Activated naive CD8-positive, alpha-beta T cell treated with anti-CD3 and anti-CD28 coated beads for 36 hours (primary cell): Measurements from ENCODE around the gene FUS. TPM values are rescaled to one million over a fixed set of nuclear protein-coding genes. Genes with fewer than 3 reads are reported as not detected.

Experiments used
- DNase-seq: peaks from one replicate; pipeline ENCODE4 v3.0.0; 2021
- H3K27ac Mint-ChIP-seq: one replicate; pipeline ENCODE4 v1.8.0; 2022; ENCODE audit warnings: mild to moderate bottlenecking, moderate library complexity, mixed read lengths
- H3K27me3 Mint-ChIP-seq: one replicate; pipeline ENCODE4 v1.8.0; 2022; ENCODE audit warnings: mild to moderate bottlenecking, mixed read lengths
- H3K36me3 Mint-ChIP-seq: one replicate; pipeline ENCODE4 v1.8.0; 2021; ENCODE audit warnings: mild to moderate bottlenecking, mixed read lengths
- H3K4me1 Mint-ChIP-seq: one replicate; pipeline ENCODE4 v1.8.0; 2021; ENCODE audit warnings: mixed read lengths
- H3K4me3 Mint-ChIP-seq: one replicate; pipeline ENCODE4 v1.8.0; 2022; ENCODE audit warnings: mild to moderate bottlenecking, moderate library complexity, mixed read lengths
- H3K9me3 Mint-ChIP-seq: one replicate; pipeline ENCODE4 v1.8.0; 2022; ENCODE audit warnings: mixed read lengths
- total RNA-seq, 2 experiments: library from RNA; stranded (reverse); gene quantifications; one replicate each; pipeline ENCODE4 v1.2.3, GENCODE V29; 2021

FUS gene
- total RNA-seq, 2 experiments from 2014 or later: 817 to 858 TPM

GRCh38 chr16:31200821-31201568 is 21.1 kb downstream of the FUS start:
- Mint-ChIP-seq H3K4me3 (peak overlapping the region; percentile 78), H3K4me1 (peaks cover 42% of the 10 kb centered on the region), H3K9me3 (no peaks in the 10 kb centered on the region), H3K27me3 (no peaks in the 10 kb centered on the region), H3K36me3 (peaks cover 13% of the 10 kb centered on the region), H3K27ac (peak overlapping the region; percentile 62)
- DNase-seq: no peak

- Mint-ChIP-seq H3K27ac (peak overlapping the region; percentile 43), H3K36me3 (peaks cover 8% of the 10 kb centered on the region), H3K4me1 (peaks cover 40% of the 10 kb centered on the region), H3K27me3 (no peaks in the 10 kb centered on the region), H3K9me3 (no peaks in the 10 kb centered on the region), H3K4me3 (peak overlapping the region; percentile 78)
- DNase-seq: no peak
These were observed 21.9 kb downstream of the FUS start for GRCh38 chr16:31201582-31202413.

- Mint-ChIP-seq H3K36me3 (peaks cover 6% of the 10 kb centered on the region), H3K9me3 (no peaks in the 10 kb centered on the region), H3K4me3 (peak within 1 kb of the TSS; percentile 78), H3K27me3 (no peaks in the 10 kb centered on the region), H3K4me1 (peaks cover 39% of the 10 kb centered on the region), H3K27ac (peak within 1 kb of the TSS; percentile 43)
- peak; percentile 53 for DNase-seq
These were observed 22.8 kb downstream of the FUS start, which contains the start of gene PYCARD for GRCh38 chr16:31202414-31203375. Gene PYCARD, minus strand, starts transcription at chr16:31202760. Its CDS starts 70 bp downstream, at chr16:31202690.

GRCh38 chr16:31204871-31205666 is 25.1 kb downstream of the FUS start:
- no peaks in the 10 kb centered on the region for H3K9me3 Mint-ChIP-seq
- H3K27me3 Mint-ChIP-seq: no peaks in the 10 kb centered on the region
- no peak overlapping the region for H3K27ac Mint-ChIP-seq
- no peak overlapping the region for H3K4me3 Mint-ChIP-seq
- DNase-seq: no peak
- H3K36me3 Mint-ChIP-seq: no peaks in the 10 kb centered on the region
- peaks cover 19% of the 10 kb centered on the region for H3K4me1 Mint-ChIP-seq

- no peak for DNase-seq
- Mint-ChIP-seq H3K27ac (no peak overlapping the region), H3K4me3 (no peak overlapping the region), H3K36me3 (no peaks in the 10 kb centered on the region), H3K4me1 (peaks cover 10% of the 10 kb centered on the region), H3K27me3 (no peaks in the 10 kb centered on the region), H3K9me3 (no peaks in the 10 kb centered on the region)
These were observed 26.8 kb downstream of the FUS start for GRCh38 chr16:31206776-31207175.

- Mint-ChIP-seq H3K27me3 (peaks cover 54% of the 10 kb centered on the region), H3K27ac (no peak overlapping the region), H3K4me1 (peaks cover 17% of the 10 kb centered on the region), H3K4me3 (no peak overlapping the region), H3K9me3 (no peaks in the 10 kb centered on the region), H3K36me3 (no peaks in the 10 kb centered on the region)
- no peak for DNase-seq
These were observed 33.4 kb downstream of the FUS start for GRCh38 chr16:31213342-31213741.

GRCh38 chr16:31213877-31214707 is 34.2 kb downstream of the FUS start, which contains the start of gene TRIM72:
Gene TRIM72, plus strand, starts transcription at chr16:31214119. Its CDS starts 620 bp downstream, at chr16:31214739.
- peak within 1 kb of the TSS; percentile 53 for H3K4me3 Mint-ChIP-seq
- DNase-seq: no peak
- H3K4me1 Mint-ChIP-seq: peaks cover 17% of the 10 kb centered on the region
- H3K9me3 Mint-ChIP-seq: no peaks in the 10 kb centered on the region
- no peaks in the 10 kb centered on the region for H3K36me3 Mint-ChIP-seq
- H3K27ac Mint-ChIP-seq: no peak within 1 kb of the TSS
- H3K27me3 Mint-ChIP-seq: peaks cover 62% of the 10 kb centered on the region

GRCh38 chr16:31214708-31215286 is 34.9 kb downstream of the FUS start:
- no peak for DNase-seq
- Mint-ChIP-seq H3K27ac (no peak overlapping the region), H3K27me3 (peaks cover 64% of the 10 kb centered on the region), H3K36me3 (no peaks in the 10 kb centered on the region), H3K4me3 (peak overlapping the region; percentile 53), H3K4me1 (peaks cover 17% of the 10 kb centered on the region), H3K9me3 (no peaks in the 10 kb centered on the region)

GRCh38 chr16:31215287-31216162 is 35.6 kb downstream of the FUS start:
- DNase-seq: peak; percentile 31
- peaks cover 64% of the 10 kb centered on the region for H3K27me3 Mint-ChIP-seq
- no peaks in the 10 kb centered on the region for H3K36me3 Mint-ChIP-seq
- H3K27ac Mint-ChIP-seq: no peak overlapping the region
- H3K9me3 Mint-ChIP-seq: no peaks in the 10 kb centered on the region
- peaks cover 17% of the 10 kb centered on the region for H3K4me1 Mint-ChIP-seq
- H3K4me3 Mint-ChIP-seq: peak overlapping the region; percentile 55

- Mint-ChIP-seq H3K27me3 (peaks cover 71% of the 10 kb centered on the region), H3K4me1 (peaks cover 16% of the 10 kb centered on the region), H3K9me3 (no peaks in the 10 kb centered on the region), H3K27ac (no peak within 1 kb of the TSS), H3K4me3 (peak within 1 kb of the TSS; percentile 55), H3K36me3 (no peaks in the 10 kb centered on the region)
- peak; percentile 22 for DNase-seq
These were observed 36.6 kb downstream of the FUS start, which contains the start of gene PYDC1 for GRCh38 chr16:31216422-31217135. Gene PYDC1, minus strand, starts transcription at chr16:31217135. Its CDS starts 107 bp downstream, at chr16:31217028.

- peaks cover 14% of the 10 kb centered on the region for H3K4me1 Mint-ChIP-seq
- H3K9me3 Mint-ChIP-seq: no peaks in the 10 kb centered on the region
- DNase-seq: no peak
- peaks cover 75% of the 10 kb centered on the region for H3K27me3 Mint-ChIP-seq
- peak overlapping the region; percentile 55 for H3K4me3 Mint-ChIP-seq
- no peaks in the 10 kb centered on the region for H3K36me3 Mint-ChIP-seq
- H3K27ac Mint-ChIP-seq: no peak overlapping the region
These were observed 37.2 kb downstream of the FUS start for GRCh38 chr16:31217136-31217530.
